T-helper 2 cell treated with Interferon-gamma antibody and Interleukin-4, amounts not matched to agents 5 μg/mL and 100 μg/mL, for 36 hours (primary cell): ENCODE results near the gene SDC3.

Experiments
- DNase-seq: peaks from one replicate; pipeline ENCODE4 v3.0.0; 2021; ENCODE audit warnings: low spot score
- H3K27ac Mint-ChIP-seq: one replicate; pipeline ENCODE4 v1.8.0; 2021; ENCODE audit warnings: mild to moderate bottlenecking, mixed read lengths
- H3K27me3 Mint-ChIP-seq: one replicate; pipeline ENCODE4 v1.8.0; 2021; ENCODE audit warnings: low read depth, mixed read lengths
- H3K36me3 Mint-ChIP-seq: one replicate; pipeline ENCODE4 v1.8.0; 2021; ENCODE audit warnings: low read depth, mixed read lengths
- H3K4me1 Mint-ChIP-seq: one replicate; pipeline ENCODE4 v1.8.0; 2021; ENCODE audit warnings: low read depth, mixed read lengths
- H3K4me3 Mint-ChIP-seq: one replicate; pipeline ENCODE4 v1.8.0; 2022; ENCODE audit warnings: mild to moderate bottlenecking, moderate library complexity, mixed read lengths
- H3K9me3 Mint-ChIP-seq: one replicate; pipeline ENCODE4 v1.8.0; 2021; ENCODE audit warnings: mixed read lengths

The SDC3 gene

DNA sequence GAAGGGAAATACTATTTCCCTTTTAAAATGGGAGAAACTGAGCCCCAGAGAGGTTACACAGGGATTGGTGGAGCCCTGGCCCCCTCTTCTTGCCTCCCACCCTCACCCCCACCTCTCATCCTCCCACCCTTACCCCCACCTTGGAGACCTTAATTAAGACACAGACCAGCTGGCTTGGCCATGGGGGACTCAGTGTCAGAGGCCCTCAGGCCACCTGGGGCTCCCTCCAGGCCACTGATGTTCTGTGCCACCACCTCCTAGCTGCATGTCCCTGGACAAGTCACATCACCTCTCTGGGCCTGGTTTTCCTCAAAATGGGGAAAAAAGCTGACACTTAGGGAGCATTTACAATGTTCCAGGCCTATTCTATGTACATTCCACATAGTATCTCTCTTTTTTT lies 51.5 kb downstream of the SDC3 start:
- no peaks in the 10 kb centered on the region for H3K9me3 Mint-ChIP-seq
- peaks cover 7% of the 10 kb centered on the region for H3K27me3 Mint-ChIP-seq
- DNase-seq = no peak
- no peak overlapping the region for H3K27ac Mint-ChIP-seq
- peaks cover 1% of the 10 kb centered on the region for H3K4me1 Mint-ChIP-seq
- no peaks in the 10 kb centered on the region for H3K36me3 Mint-ChIP-seq
- H3K4me3 Mint-ChIP-seq = no peak overlapping the region

DNA sequence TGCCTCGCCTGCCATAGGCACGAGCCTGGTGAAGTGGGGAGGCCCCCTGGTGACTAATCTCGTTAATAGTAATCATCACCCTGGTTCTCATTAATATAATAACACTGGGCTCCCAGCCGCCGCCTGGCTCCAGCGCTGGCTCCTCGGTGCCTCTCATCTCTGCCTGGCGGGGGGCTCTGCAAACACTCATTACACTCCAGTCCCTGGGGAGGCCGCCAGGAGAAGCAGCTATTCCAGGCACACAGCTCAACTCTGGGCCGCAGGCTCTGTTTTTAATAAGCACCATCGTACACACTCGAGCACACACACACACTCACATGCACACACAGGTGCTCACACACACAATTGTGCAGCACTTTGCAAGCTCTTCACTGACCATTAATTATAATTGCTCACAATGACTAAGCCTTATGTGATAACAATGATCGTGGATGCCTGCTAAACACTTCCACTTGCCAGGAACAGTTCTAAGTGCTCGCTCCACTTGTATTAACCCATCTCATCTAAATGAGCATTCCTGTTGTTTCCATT lies 52.2 kb downstream of the SDC3 start:
- DNase-seq = no peak
- Mint-ChIP-seq H3K9me3 (no peaks in the 10 kb centered on the region), H3K27me3 (peaks cover 7% of the 10 kb centered on the region), H3K27ac (no peak overlapping the region), H3K36me3 (no peaks in the 10 kb centered on the region), H3K4me3 (no peak overlapping the region), H3K4me1 (peaks cover 1% of the 10 kb centered on the region)

DNA sequence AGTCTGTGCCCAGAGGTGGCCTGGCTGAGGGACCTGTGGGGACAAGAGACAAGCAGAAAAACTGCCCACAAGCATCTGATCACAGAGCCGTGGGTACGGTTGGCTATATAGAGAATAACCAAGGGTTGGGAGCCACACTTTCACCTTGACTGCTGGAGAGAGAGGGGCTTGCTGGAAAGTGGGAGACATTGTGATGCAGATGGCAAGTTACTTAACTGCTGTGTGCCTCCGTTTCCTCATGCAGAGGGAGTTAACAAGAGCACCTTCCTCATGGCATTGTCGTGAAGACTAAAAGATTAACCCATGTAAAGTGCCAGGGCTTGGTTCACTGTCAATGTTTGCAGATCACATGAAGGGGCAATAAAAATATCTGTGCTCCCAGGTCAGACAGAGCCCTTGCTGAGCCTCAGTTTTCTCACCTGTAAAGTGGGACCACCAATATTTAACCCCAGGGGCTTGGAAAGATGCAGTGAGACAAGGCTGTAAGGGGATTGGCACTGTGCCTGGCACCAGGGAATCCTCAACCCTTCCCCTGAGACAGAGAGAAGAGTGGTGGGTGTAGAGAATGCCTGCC lies 52.8 kb downstream of the SDC3 start:
- H3K36me3 Mint-ChIP-seq = no peaks in the 10 kb centered on the region
- no peak for DNase-seq
- no peak overlapping the region for H3K4me3 Mint-ChIP-seq
- H3K9me3 Mint-ChIP-seq = no peaks in the 10 kb centered on the region
- H3K4me1 Mint-ChIP-seq = peaks cover 1% of the 10 kb centered on the region
- peaks cover 5% of the 10 kb centered on the region for H3K27me3 Mint-ChIP-seq
- H3K27ac Mint-ChIP-seq = no peak overlapping the region

DNA sequence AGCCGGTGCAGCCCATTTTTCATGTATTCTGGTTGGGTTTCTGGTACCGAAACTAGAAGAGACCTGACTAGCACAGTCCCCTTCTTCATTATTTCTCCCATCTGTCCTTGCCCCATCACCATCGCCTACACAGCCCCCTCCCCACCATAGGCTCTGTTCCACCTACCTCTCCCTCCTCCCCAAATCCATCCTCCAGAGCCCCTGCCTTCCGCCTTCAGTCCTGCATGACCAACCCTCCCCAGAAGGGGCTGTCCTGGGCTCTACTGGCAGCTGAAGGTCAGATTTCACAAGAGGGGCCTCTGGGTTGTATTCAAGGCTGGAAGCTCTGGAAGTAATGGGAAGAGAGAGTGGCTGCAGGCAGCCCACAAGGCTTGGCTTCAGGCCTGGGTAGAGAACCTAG lies 55.2 kb downstream of the SDC3 start:
- Mint-ChIP-seq H3K27me3 (peaks cover 10% of the 10 kb centered on the region), H3K9me3 (no peaks in the 10 kb centered on the region), H3K4me3 (no peak overlapping the region), H3K4me1 (peaks cover 1% of the 10 kb centered on the region), H3K36me3 (no peaks in the 10 kb centered on the region), H3K27ac (no peak overlapping the region)
- no peak for DNase-seq

DNA sequence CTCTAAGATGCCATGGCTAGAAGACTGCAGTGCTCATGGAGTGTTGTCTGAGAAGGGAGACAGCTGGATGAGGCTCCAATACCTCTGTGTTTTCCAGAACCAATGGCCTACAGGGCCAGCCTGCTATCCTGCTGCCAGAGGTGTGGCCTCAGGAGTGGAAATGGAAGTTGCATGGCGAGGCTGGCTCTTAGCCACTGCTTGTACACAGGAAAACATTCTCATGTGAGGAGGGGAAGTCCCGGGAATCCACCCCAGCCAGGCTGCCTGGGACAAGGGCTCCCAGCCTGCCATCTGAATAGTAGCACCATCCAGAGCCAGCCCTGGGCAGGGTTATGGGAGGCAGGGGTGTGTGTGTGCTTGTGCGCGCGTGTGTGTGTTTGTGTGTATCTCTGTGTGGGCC lies 56.5 kb downstream of the SDC3 start:
- Mint-ChIP-seq H3K4me1 (peaks cover 1% of the 10 kb centered on the region), H3K9me3 (no peaks in the 10 kb centered on the region), H3K36me3 (no peaks in the 10 kb centered on the region), H3K27me3 (peaks cover 16% of the 10 kb centered on the region), H3K4me3 (no peak overlapping the region), H3K27ac (no peak overlapping the region)
- DNase-seq = no peak

DNA sequence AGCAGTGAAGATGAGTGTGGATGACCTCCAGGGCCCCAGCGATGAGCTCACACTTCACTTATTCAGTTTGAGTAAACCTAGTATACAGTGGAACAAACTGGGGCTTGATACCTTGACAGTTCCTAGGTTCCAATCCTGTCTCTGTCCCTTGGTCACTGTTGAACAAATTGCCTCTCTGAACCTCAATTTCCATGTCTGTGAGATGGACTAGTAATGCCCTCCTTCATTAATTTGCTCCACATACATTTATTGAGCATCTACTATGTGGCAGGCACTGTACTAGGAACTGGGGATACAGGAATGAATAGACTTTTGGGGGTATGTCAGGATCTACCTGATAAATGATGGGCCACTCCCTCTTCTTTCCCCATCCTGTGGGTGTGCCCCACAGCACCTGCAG lies 57.3 kb downstream of the SDC3 start:
- Mint-ChIP-seq H3K27ac (no peak overlapping the region), H3K4me1 (peaks cover 1% of the 10 kb centered on the region), H3K27me3 (peaks cover 21% of the 10 kb centered on the region), H3K36me3 (no peaks in the 10 kb centered on the region), H3K9me3 (no peaks in the 10 kb centered on the region), H3K4me3 (no peak overlapping the region)
- DNase-seq = no peak

DNA sequence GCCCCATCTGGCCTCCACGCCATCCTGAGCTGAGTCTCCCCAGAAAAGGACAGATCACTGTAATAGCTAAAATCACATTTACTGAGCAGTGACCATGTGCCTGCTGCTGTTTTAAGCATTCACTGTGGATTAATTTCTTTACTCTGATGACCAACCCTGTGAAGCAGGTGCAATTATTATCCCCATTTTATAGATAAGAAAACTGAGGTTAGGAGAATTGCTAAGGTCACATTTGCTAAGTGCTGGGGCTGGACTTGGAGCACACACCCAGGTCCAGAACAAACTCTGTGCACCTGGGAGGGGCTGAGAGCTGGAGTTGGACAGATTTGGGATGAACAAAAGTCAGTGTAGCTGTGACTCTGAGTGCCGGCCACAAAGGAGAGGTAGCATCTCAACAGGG lies 58.0 kb downstream of the SDC3 start:
- H3K27ac Mint-ChIP-seq = no peak overlapping the region
- DNase-seq = no peak
- H3K4me3 Mint-ChIP-seq = no peak overlapping the region
- H3K36me3 Mint-ChIP-seq = no peaks in the 10 kb centered on the region
- peaks cover 28% of the 10 kb centered on the region for H3K27me3 Mint-ChIP-seq
- no peaks in the 10 kb centered on the region for H3K9me3 Mint-ChIP-seq
- peaks cover 1% of the 10 kb centered on the region for H3K4me1 Mint-ChIP-seq

DNA sequence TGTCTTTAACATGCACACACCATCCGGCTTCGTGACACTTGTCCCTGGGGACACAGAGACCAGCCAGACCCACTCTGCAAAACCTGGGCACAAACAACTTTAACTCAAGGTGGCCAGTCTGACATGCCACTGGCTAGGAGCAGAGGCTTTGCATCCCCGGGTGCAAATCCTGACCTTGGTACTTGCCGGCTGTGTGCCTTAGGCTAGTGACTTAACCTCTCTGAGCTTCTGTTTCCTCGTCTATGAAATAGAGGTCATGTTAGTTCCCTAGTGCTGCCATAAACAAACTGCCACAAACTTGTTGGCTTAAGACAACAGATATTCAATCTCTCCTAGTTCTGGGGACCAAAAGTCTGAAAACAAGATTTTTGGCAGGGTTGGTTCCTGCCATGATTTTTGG lies 60.4 kb downstream of the SDC3 start:
- DNase-seq = no peak
- Mint-ChIP-seq H3K4me3 (no peak overlapping the region), H3K9me3 (no peaks in the 10 kb centered on the region), H3K4me1 (no peaks in the 10 kb centered on the region), H3K27ac (no peak overlapping the region), H3K36me3 (no peaks in the 10 kb centered on the region), H3K27me3 (peaks cover 42% of the 10 kb centered on the region)

DNA sequence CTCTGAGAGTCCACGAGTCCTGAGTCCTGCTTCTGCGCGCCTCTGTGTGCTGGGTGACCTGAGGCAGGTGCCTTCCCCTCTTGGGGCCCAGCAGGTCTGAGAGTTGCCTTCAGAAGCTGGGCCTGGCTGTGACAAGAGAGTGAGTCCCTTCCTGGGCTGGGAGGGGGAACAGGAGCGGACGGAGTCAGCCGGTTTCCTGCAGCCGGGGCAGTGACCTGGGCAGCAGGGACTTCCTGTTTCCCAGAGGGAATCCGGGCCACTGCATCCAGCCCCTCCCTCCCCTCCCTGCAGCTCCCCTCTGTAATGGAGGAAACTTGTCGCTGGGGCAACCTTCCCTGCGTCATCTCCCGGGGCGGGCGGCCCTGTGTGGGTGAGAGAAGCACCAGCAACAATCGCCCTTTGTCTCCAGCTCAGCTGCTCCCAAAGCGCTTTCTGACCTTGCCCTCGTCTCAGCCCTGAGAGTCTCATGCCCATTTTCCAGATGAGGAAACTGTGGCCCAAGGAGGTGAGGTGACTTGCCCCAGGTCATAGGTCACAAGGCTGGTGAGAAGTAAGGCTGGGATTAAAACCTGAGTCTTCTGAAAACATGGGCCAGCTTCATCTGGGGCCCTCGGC lies 61.1 kb downstream of the SDC3 start:
- Mint-ChIP-seq H3K27me3 (peaks cover 46% of the 10 kb centered on the region), H3K9me3 (no peaks in the 10 kb centered on the region), H3K4me1 (no peaks in the 10 kb centered on the region), H3K36me3 (no peaks in the 10 kb centered on the region), H3K27ac (no peak overlapping the region), H3K4me3 (no peak overlapping the region)
- DNase-seq = no peak

DNA sequence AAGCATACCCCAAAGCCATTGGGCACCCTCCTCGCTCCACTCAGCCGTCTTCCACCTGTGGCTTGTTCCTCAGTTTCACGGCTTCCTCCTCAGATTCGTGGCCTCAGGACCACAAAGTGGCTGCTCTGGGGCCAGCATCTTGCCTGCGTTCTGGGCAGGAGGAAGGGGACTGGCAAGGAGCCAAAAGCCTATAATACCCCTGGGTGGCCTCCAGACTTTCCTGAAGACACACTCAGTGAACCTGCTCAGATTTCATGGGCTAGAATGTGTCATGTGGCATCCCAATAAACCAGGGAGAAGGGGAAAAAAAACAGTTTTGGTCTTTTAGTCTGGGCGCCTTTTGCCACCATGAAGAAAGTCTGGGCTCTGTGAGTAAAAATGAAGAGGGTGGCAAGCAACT lies 62.0 kb downstream of the SDC3 start:
- no peak overlapping the region for H3K4me3 Mint-ChIP-seq
- no peak overlapping the region for H3K27ac Mint-ChIP-seq
- no peaks in the 10 kb centered on the region for H3K4me1 Mint-ChIP-seq
- H3K9me3 Mint-ChIP-seq = no peaks in the 10 kb centered on the region
- H3K36me3 Mint-ChIP-seq = no peaks in the 10 kb centered on the region
- H3K27me3 Mint-ChIP-seq = peaks cover 48% of the 10 kb centered on the region
- no peak for DNase-seq

DNA sequence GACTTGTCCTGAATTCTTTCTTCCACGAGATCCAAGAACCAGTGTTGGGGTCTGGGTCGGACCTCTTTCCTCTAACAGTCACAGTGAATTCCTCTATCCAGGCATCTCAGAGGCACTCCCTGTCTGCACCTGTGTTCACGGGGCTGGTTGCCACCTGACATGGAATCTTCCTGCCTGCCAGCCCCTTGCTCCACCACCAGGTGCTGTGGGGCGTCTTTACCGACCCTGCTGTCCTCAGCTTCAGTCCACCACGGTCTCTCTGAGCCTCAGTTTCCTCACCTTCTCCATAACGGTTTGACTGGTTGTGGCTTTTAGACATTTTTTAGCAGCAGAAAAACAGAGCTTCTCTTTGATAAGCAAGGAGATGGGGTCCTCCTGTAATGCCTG lies 62.7 kb downstream of the SDC3 start:
- H3K4me3 Mint-ChIP-seq = no peak overlapping the region
- no peak overlapping the region for H3K27ac Mint-ChIP-seq
- no peaks in the 10 kb centered on the region for H3K9me3 Mint-ChIP-seq
- H3K27me3 Mint-ChIP-seq = peaks cover 54% of the 10 kb centered on the region
- no peaks in the 10 kb centered on the region for H3K4me1 Mint-ChIP-seq
- no peak for DNase-seq
- no peaks in the 10 kb centered on the region for H3K36me3 Mint-ChIP-seq

DNA sequence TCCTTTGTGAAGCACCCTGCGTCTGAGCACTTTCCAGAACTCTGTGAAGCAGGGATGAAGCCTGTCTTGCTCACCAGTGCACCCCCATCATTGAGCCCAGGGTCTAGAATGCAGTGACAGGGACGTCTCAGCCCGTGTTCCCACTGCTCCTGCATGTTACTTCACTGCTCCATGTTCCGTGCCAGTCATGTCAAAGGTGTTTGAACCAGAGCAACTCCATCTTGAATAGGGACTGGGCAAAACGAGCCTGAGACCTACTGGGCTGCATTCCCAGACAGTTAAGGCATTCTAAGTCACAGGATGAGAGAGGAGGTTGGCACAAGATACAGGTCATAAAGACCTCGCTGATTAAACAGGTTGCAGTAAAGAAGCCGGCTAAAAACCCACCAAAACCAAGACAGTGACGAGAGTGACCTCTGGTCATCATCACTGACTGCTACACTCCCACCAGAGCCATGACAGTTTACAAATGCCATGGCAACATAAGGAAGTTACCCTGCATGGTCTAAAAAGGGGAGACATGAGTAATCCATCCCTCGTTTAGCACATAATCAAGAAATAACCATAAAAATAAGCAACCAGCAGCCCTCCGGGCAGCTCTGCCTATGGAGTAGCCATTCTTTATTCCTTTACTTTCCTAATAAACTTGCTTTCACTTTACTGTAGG lies 63.2 kb downstream of the SDC3 start:
- Mint-ChIP-seq H3K27ac (no peak overlapping the region), H3K4me1 (no peaks in the 10 kb centered on the region), H3K36me3 (no peaks in the 10 kb centered on the region), H3K4me3 (no peak overlapping the region), H3K27me3 (peaks cover 54% of the 10 kb centered on the region), H3K9me3 (no peaks in the 10 kb centered on the region)
- no peak for DNase-seq

DNA sequence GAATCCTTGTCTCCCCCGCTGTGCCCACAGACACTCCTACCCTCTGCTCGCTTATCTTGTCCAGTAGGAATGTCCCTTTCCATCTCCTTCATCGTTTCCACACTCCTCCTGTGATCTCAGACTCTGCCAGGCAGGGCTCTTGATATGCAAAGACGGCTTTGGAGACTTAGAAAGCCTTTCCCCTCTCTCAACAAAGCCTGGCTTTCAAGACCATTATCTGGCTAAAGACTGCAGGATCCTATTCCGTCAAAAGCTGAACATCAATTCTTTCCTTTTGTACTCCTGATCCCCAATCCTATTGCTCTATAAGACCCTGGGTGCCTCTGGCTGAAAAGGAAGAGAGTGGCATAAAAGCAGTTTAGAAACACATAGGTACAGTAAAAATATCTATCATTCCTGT lies 63.9 kb downstream of the SDC3 start:
- peaks cover 55% of the 10 kb centered on the region for H3K27me3 Mint-ChIP-seq
- no peaks in the 10 kb centered on the region for H3K9me3 Mint-ChIP-seq
- no peak overlapping the region for H3K27ac Mint-ChIP-seq
- no peak overlapping the region for H3K4me3 Mint-ChIP-seq
- no peaks in the 10 kb centered on the region for H3K36me3 Mint-ChIP-seq
- no peak for DNase-seq
- H3K4me1 Mint-ChIP-seq = no peaks in the 10 kb centered on the region

DNA sequence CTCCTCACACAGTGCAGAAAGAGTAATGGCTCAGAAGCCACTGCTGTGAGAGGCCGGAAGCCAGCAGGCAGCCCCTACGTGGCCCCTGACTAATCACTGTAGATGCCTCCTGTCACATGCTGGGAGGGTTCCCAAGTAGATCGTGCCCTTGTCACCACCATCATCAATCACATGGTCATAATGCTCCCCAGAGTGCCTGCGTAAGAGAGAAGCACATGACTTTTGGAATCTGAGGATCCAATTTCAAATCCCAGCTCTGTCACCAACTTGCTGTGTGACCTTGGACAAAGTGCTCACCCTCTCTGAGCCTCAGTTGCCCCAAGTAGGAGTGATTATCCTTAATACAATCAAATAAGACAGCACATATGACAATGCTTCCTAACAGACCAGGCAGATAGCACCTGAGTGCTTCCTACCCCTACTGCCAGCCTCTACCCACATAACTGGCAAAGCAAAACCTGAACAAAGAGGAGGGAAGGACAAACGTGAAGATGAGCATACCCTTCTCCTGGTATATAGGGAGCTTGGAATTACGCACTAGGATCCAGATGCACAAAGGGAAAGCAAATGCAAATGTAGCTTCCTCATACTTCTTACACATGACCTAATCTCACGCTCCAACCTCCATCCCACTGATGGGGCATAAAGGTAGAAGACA lies 65.7 kb downstream of the SDC3 start:
- H3K27ac Mint-ChIP-seq = no peak overlapping the region
- no peaks in the 10 kb centered on the region for H3K36me3 Mint-ChIP-seq
- no peak for DNase-seq
- peaks cover 51% of the 10 kb centered on the region for H3K27me3 Mint-ChIP-seq
- no peaks in the 10 kb centered on the region for H3K9me3 Mint-ChIP-seq
- H3K4me1 Mint-ChIP-seq = no peaks in the 10 kb centered on the region
- no peak overlapping the region for H3K4me3 Mint-ChIP-seq
